WTC11 (cell line): ENCODE data around the gene ADGRF4. TPM values are rescaled to one million over a fixed set of nuclear protein-coding genes. Genes with fewer than 3 reads are reported as not detected.
A peak's percentile ranks its signal among the peaks of the same experiment; 100 is the strongest.

Experiments used
- ATAC-seq: fragments of 200-7000 bp; cut with Tn5 transposase; 2 replicates; pipeline ENCODE4 v1.10.0; 2021; ENCODE audit warnings: mild to moderate bottlenecking, moderate library complexity
- CTCF ChIA-PET: fragments of 300-600 bp; sonication (Branson Sonifier 250); formaldehyde crosslinking; loops from one replicate; lab custom pipeline; 2021; ENCODE audit warnings: antibody characterized with exemption; lab: Charles Lee
- POLR2A ChIA-PET: fragments of 350-600 bp; sonication (Branson Sonifier 250); formaldehyde crosslinking; loops from one replicate; lab custom pipeline; 2021; ENCODE audit warnings: antibody characterized with exemption; lab: Charles Lee
- DNase-seq: peaks from one replicate; pipeline ENCODE4 v3.0.0; 2021; ENCODE audit warnings: low spot score
- H3K27ac Mint-ChIP-seq: 2 replicates; pipeline ENCODE4 v1.8.0; 2021; ENCODE audit warnings: mixed read lengths
- H3K27me3 Mint-ChIP-seq: 2 replicates; pipeline ENCODE4 v1.8.0; 2021; ENCODE audit warnings: low read depth, mild to moderate bottlenecking, moderate library complexity, mixed read lengths
- H3K36me3 Mint-ChIP-seq: 2 replicates; pipeline ENCODE4 v1.8.0; 2021; ENCODE audit warnings: mixed read lengths
- H3K4me1 Mint-ChIP-seq: 2 replicates; pipeline ENCODE4 v1.8.0; 2022; ENCODE audit warnings: mixed read lengths
- H3K4me3 Mint-ChIP-seq: 2 replicates; pipeline ENCODE4 v1.8.0; 2021; ENCODE audit warnings: mild to moderate bottlenecking, moderate library complexity, mixed read lengths
- H3K9me3 Mint-ChIP-seq: 2 replicates; pipeline ENCODE4 v1.8.0; 2021; ENCODE audit warnings: mixed read lengths
- EMX1 ChIP-seq: fragments of 250-450 bp; sonication (Bioruptor Pico); IDR thresholded peaks from 2 replicates; pipeline ENCODE4 v1.8.0; 2021; ENCODE audit warnings: mild to moderate bottlenecking
- FOXJ3 ChIP-seq: sonication (generic); formaldehyde crosslinking; IDR thresholded peaks from 2 replicates; pipeline ENCODE4 v1.9.0; 2021; ENCODE audit warnings: missing genetic modification reagents, mild to moderate bottlenecking, borderline replicate concordance
- GRHL2 ChIP-seq: fragments of 250-450 bp; sonication (Bioruptor Pico); IDR thresholded peaks from 2 replicates; pipeline ENCODE4 v1.8.0; 2022; ENCODE audit warnings: mild to moderate bottlenecking, moderate library complexity; ENCODE audit not compliant: insufficient replicate concordance, severe bottlenecking
- JUN ChIP-seq: sonication (generic); formaldehyde crosslinking; IDR thresholded peaks from 2 replicates; pipeline ENCODE4 v1.8.0; 2023; ENCODE audit warnings: mild to moderate bottlenecking, missing genetic modification reagents
- MYBL2 ChIP-seq: sonication (generic); formaldehyde crosslinking; IDR thresholded peaks from 2 replicates; pipeline ENCODE4 v1.8.1; 2023; ENCODE audit warnings: mild to moderate bottlenecking, moderate library complexity, missing genetic modification reagents
- NFE2L1 ChIP-seq: sonication (generic); formaldehyde crosslinking; IDR thresholded peaks from 2 replicates; pipeline ENCODE4 v1.8.1; 2023; ENCODE audit warnings: missing genetic modification reagents
- OVOL2 ChIP-seq: fragments of 250-450 bp; sonication (Bioruptor Pico); IDR thresholded peaks from 2 replicates; pipeline ENCODE4 v1.9.0; 2021; ENCODE audit warnings: mild to moderate bottlenecking, borderline replicate concordance
- SMAD4 ChIP-seq: sonication (generic); formaldehyde crosslinking; IDR thresholded peaks from 2 replicates; pipeline ENCODE4 v1.8.0; 2022; ENCODE audit warnings: mild to moderate bottlenecking, missing genetic modification reagents
- SOX15 ChIP-seq: fragments of 250-450 bp; sonication (Bioruptor Pico); IDR thresholded peaks from 2 replicates; pipeline ENCODE4 v1.9.0; 2021; ENCODE audit warnings: mild to moderate bottlenecking
- SP1 ChIP-seq: sonication (generic); formaldehyde crosslinking; conservative IDR thresholded peaks from 2 replicates; pipeline ENCODE4 v1.8.1; 2022; ENCODE audit warnings: missing genetic modification reagents
- TEAD1 ChIP-seq: sonication (generic); formaldehyde crosslinking; IDR thresholded peaks from 2 replicates; pipeline ENCODE4 v1.8.0; 2022; ENCODE audit warnings: mild to moderate bottlenecking, missing genetic modification reagents
- TP53 ChIP-seq: sonication (generic); formaldehyde crosslinking; IDR thresholded peaks from 2 replicates; pipeline ENCODE4 v1.8.1; 2023; ENCODE audit warnings: mild to moderate bottlenecking, missing genetic modification reagents
- ZBTB21 ChIP-seq: sonication (generic); formaldehyde crosslinking; IDR thresholded peaks from 2 replicates; pipeline ENCODE4 v1.8.1; 2023; ENCODE audit warnings: mild to moderate bottlenecking, missing genetic modification reagents, borderline replicate concordance
- ZNF317 ChIP-seq: sonication (generic); formaldehyde crosslinking; IDR thresholded peaks from 2 replicates; pipeline ENCODE4 v1.8.1; 2023; ENCODE audit warnings: low read depth, mild to moderate bottlenecking, moderate library complexity, missing genetic modification reagents, borderline replicate concordance
- total RNA-seq: library from RNA; stranded (reverse); gene quantifications from 3 replicates; pipeline ENCODE4 v1.2.3, GENCODE V29; 2021
- TF ChIP-seq, protein P1 (sequence below): sonication (generic); formaldehyde crosslinking; IDR thresholded peaks from 2 replicates; pipeline ENCODE4 v1.8.0; 2022; ENCODE audit warnings: mild to moderate bottlenecking, missing genetic modification reagents
- TF ChIP-seq, protein P2 (sequence below): sonication (generic); formaldehyde crosslinking; IDR thresholded peaks from 2 replicates; pipeline ENCODE4 v1.8.1; 2023; ENCODE audit warnings: mild to moderate bottlenecking, missing genetic modification reagents, borderline replicate concordance
- TF ChIP-seq, protein P3 (sequence below): sonication (generic); formaldehyde crosslinking; conservative IDR thresholded peaks from 2 replicates; pipeline ENCODE4 v1.8.1; 2023; ENCODE audit warnings: mild to moderate bottlenecking, low read depth, missing genetic modification reagents, moderate library complexity
- TF ChIP-seq, protein P4 (sequence below): sonication (generic); formaldehyde crosslinking; conservative IDR thresholded peaks from 2 replicates; pipeline ENCODE4 v1.8.1; 2022; ENCODE audit warnings: mild to moderate bottlenecking, missing genetic modification reagents
- TF ChIP-seq, protein P5 (sequence below): fragments of 250-450 bp; sonication (Bioruptor Pico); IDR thresholded peaks from 2 replicates; pipeline ENCODE4 v1.9.0; 2021; ENCODE audit warnings: mild to moderate bottlenecking, borderline replicate concordance

ADGRF4 gene
- total RNA-seq, 1 experiment from 2014 or later = not detected

DNA sequence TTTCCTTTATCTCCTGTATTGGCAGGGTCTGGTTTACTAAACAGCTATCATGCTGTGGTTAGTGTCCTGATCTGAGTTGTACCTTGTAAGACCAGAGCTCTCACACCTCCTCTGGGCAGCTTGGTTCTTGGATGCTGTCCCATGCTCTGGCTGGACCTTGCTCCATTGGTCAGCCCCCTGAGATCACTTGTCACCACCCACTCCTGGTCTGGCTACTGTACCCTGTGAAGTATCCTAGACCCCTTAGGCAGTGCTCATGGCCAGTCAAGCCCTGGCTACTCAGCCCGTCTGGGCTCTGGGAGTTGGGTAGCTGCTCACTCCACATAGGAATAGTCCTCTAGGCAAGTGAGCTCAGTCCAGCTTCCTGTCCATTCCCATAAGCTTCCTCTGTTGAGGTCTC is 31.1 kb downstream of the ADGRF4 start (continued):
- TF ChIP-seq NFE2L1 (CRISPR knock-in tag) = no peak
- no peak for TF ChIP-seq SP1 (CRISPR knock-in tag)

DNA sequence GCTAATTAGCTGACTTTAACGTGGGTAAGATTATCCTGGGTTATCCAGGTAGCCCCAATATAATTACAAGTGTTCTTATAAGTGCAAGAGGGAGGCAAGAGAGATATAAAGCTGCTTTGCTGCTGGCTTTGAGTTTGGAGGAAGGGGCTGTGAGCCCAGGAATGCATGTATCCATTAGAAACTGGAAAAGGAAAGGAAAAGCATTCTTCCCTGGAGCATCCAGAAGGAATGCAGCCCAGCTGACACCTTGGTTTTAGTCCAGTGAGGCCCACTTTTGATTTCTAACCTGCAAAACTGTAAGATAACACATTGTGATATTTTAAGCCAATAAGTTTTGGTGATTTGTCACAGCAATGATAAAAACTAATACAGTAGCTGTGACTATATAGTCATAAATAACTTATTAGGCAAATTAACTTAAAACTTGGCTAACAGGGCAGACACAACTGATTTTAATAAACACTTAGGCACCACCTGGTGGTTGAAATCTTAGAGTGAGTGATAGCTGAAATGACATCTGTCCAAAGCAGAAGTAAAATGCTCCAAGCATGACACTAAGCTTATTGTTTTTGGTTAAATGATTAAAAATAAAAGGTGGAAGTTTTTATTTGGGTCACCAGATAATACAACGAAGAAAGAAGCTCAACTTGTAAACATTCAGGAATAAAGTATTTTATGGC is 35.6 kb downstream of the ADGRF4 start:
- CTCF ChIA-PET = interaction anchor here (0.7 to 2.3 kb wide), 13 partner anchors 9 to 320 kb away, joined by 3 to 31 read pairs (median 5); no protein-coding TSS in a partner anchor
- Mint-ChIP-seq H3K4me3 (no peak overlapping the region), H3K36me3 (no peaks in the 10 kb centered on the region), H3K9me3 (no peaks in the 10 kb centered on the region), H3K27me3 (no peaks in the 10 kb centered on the region), H3K4me1 (peaks cover 45% of the 10 kb centered on the region), H3K27ac (peak overlapping the region; percentile 48; the same call in 1 of the 2 replicates)
- POLR2A ChIA-PET = no interaction called here
- peak; percentile 56 for ATAC-seq
- DNase-seq = no peak
- TF ChIP-seq EMX1 (CRISPR knock-in tag) (no peak), ZNF317 (CRISPR knock-in tag) (no peak), SOX15 (no peak), TP53 (CRISPR knock-in tag) (no peak), ZBTB21 (CRISPR knock-in tag) (no peak), GRHL2 (no peak), JUN (no peak), MYBL2 (CRISPR knock-in tag) (no peak), SMAD4 (CRISPR knock-in tag) (no peak)
- TF ChIP-seq, protein P1, sequence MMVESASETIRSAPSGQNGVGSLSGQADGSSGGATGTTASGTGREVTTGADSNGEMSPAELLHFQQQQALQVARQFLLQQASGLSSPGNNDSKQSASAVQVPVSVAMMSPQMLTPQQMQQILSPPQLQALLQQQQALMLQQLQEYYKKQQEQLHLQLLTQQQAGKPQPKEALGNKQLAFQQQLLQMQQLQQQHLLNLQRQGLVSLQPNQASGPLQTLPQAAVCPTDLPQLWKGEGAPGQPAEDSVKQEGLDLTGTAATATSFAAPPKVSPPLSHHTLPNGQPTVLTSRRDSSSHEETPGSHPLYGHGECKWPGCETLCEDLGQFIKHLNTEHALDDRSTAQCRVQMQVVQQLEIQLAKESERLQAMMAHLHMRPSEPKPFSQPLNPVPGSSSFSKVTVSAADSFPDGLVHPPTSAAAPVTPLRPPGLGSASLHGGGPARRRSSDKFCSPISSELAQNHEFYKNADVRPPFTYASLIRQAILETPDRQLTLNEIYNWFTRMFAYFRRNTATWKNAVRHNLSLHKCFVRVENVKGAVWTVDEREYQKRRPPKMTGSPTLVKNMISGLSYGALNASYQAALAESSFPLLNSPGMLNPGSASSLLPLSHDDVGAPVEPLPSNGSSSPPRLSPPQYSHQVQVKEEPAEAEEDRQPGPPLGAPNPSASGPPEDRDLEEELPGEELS (CRISPR knock-in tag) = no peak
- TF ChIP-seq, protein P2, sequence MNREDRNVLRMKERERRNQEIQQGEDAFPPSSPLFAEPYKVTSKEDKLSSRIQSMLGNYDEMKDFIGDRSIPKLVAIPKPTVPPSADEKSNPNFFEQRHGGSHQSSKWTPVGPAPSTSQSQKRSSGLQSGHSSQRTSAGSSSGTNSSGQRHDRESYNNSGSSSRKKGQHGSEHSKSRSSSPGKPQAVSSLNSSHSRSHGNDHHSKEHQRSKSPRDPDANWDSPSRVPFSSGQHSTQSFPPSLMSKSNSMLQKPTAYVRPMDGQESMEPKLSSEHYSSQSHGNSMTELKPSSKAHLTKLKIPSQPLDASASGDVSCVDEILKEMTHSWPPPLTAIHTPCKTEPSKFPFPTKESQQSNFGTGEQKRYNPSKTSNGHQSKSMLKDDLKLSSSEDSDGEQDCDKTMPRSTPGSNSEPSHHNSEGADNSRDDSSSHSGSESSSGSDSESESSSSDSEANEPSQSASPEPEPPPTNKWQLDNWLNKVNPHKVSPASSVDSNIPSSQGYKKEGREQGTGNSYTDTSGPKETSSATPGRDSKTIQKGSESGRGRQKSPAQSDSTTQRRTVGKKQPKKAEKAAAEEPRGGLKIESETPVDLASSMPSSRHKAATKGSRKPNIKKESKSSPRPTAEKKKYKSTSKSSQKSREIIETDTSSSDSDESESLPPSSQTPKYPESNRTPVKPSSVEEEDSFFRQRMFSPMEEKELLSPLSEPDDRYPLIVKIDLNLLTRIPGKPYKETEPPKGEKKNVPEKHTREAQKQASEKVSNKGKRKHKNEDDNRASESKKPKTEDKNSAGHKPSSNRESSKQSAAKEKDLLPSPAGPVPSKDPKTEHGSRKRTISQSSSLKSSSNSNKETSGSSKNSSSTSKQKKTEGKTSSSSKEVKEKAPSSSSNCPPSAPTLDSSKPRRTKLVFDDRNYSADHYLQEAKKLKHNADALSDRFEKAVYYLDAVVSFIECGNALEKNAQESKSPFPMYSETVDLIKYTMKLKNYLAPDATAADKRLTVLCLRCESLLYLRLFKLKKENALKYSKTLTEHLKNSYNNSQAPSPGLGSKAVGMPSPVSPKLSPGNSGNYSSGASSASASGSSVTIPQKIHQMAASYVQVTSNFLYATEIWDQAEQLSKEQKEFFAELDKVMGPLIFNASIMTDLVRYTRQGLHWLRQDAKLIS = no peak

DNA sequence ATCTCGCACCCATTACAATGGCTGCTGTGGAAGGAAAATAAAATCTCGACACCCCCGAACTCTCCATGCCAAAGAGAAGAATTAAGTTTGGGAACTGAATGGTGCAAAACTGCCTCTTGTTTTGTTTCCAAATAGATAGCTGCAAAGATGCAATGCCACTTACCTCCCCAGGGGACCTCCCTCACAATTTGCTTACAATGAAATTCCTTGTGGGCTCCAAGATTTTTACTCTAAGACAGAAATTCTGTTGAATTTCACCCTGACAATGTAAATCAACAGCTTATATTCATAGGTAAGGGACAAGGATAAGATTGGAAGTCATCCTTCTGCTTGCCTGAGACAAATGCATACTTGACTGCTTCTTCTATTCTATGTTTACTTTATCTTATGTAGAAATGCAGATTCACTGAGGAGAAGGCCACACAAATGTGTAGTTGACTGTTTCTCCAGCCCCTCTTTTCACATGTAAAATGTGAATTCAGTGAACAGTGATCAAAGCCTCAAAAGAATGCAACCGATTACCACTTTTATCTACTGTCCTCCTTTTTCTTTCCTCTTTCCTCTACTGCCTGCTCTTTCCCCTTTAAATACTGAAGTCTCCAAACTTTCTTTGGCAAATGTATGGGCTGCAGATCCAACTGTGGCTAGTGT is 36.6 kb downstream of the ADGRF4 start:
- peak overlapping the region; percentile 72 for H3K27ac Mint-ChIP-seq
- ATAC-seq = peak; percentile 65
- POLR2A ChIA-PET = no interaction called here
- TF ChIP-seq, protein P3, sequence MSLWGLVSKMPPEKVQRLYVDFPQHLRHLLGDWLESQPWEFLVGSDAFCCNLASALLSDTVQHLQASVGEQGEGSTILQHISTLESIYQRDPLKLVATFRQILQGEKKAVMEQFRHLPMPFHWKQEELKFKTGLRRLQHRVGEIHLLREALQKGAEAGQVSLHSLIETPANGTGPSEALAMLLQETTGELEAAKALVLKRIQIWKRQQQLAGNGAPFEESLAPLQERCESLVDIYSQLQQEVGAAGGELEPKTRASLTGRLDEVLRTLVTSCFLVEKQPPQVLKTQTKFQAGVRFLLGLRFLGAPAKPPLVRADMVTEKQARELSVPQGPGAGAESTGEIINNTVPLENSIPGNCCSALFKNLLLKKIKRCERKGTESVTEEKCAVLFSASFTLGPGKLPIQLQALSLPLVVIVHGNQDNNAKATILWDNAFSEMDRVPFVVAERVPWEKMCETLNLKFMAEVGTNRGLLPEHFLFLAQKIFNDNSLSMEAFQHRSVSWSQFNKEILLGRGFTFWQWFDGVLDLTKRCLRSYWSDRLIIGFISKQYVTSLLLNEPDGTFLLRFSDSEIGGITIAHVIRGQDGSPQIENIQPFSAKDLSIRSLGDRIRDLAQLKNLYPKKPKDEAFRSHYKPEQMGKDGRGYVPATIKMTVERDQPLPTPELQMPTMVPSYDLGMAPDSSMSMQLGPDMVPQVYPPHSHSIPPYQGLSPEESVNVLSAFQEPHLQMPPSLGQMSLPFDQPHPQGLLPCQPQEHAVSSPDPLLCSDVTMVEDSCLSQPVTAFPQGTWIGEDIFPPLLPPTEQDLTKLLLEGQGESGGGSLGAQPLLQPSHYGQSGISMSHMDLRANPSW (CRISPR knock-in tag) = no peak
- TF ChIP-seq, protein P4, sequence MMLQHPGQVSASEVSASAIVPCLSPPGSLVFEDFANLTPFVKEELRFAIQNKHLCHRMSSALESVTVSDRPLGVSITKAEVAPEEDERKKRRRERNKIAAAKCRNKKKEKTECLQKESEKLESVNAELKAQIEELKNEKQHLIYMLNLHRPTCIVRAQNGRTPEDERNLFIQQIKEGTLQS (CRISPR knock-in tag) = no peak
- TF ChIP-seq SP1 (CRISPR knock-in tag) = peak; percentile 29; the same call in 1 of the 2 replicates
- 0 out of 2 replicates have a peak, but pooled peaks have one; percentile 22 for TF ChIP-seq TEAD1 (CRISPR knock-in tag)
- no peak for TF ChIP-seq FOXJ3 (CRISPR knock-in tag)
- no peak for TF ChIP-seq SOX15
- TF ChIP-seq, protein P5, sequence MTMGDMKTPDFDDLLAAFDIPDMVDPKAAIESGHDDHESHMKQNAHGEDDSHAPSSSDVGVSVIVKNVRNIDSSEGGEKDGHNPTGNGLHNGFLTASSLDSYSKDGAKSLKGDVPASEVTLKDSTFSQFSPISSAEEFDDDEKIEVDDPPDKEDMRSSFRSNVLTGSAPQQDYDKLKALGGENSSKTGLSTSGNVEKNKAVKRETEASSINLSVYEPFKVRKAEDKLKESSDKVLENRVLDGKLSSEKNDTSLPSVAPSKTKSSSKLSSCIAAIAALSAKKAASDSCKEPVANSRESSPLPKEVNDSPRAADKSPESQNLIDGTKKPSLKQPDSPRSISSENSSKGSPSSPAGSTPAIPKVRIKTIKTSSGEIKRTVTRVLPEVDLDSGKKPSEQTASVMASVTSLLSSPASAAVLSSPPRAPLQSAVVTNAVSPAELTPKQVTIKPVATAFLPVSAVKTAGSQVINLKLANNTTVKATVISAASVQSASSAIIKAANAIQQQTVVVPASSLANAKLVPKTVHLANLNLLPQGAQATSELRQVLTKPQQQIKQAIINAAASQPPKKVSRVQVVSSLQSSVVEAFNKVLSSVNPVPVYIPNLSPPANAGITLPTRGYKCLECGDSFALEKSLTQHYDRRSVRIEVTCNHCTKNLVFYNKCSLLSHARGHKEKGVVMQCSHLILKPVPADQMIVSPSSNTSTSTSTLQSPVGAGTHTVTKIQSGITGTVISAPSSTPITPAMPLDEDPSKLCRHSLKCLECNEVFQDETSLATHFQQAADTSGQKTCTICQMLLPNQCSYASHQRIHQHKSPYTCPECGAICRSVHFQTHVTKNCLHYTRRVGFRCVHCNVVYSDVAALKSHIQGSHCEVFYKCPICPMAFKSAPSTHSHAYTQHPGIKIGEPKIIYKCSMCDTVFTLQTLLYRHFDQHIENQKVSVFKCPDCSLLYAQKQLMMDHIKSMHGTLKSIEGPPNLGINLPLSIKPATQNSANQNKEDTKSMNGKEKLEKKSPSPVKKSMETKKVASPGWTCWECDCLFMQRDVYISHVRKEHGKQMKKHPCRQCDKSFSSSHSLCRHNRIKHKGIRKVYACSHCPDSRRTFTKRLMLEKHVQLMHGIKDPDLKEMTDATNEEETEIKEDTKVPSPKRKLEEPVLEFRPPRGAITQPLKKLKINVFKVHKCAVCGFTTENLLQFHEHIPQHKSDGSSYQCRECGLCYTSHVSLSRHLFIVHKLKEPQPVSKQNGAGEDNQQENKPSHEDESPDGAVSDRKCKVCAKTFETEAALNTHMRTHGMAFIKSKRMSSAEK (CRISPR knock-in tag) = no peak
- no peak for TF ChIP-seq OVOL2 (CRISPR knock-in tag)
- TF ChIP-seq GRHL2 = no peak

More for the DNA sequence above, 36.6 kb downstream of the ADGRF4 start:
- CTCF ChIA-PET = interaction anchor here (0.7 to 2.3 kb wide), 11 partner anchors 10 to 700 kb away, joined by 3 to 31 read pairs (median 4); no protein-coding TSS in a partner anchor
- no peak for DNase-seq
- Mint-ChIP-seq H3K9me3 (no peaks in the 10 kb centered on the region), H3K4me1 (peaks cover 45% of the 10 kb centered on the region), H3K27me3 (no peaks in the 10 kb centered on the region), H3K36me3 (no peaks in the 10 kb centered on the region), H3K4me3 (peak overlapping the region; percentile 18)
